Limb (tissue), 2 donors: Measurements from ENCODE around the gene HDAC5.
"Not testable (repeated sequence)": the region's sequence is repeated elsewhere in the genome, so short reads cannot be mapped to it uniquely, and the experiment has no call there.

Source experiments
- DNase-seq, 2 donors: peaks; one replicate each; pipeline ENCODE4 v3.0.0-alpha.2; 2016; ENCODE audit errors: extremely low spot score in 2 of 2

HDAC5 gene

DNA sequence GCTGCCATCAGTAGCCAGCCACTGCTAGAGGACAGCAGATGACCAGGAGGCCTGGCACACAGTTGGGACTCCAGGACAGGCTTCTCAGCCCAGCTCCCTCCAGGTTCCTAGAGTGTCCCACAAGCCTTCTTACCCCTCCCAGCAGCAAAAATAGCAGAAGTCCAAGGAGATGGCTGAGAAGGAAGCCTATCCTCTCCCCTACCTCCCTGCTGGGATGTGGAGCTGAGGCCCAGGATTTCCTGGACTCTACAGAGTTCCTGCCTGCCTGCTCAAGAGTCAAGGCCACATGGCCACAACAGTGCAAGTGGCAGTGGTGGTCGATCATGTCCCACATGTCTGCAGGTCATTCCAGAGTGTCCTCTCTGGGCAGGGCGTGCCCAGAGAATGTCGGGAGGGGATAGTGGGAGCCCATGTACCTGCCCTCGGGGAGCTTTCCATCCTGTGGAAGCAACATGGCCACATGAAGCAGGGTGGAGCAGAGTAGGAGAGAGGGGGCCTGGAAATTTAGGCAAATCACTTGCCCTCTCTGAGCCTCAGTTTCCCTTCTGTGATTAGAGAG is 10.6 kb upstream of the HDAC5 start:
- no peak for DNase-seq

DNA sequence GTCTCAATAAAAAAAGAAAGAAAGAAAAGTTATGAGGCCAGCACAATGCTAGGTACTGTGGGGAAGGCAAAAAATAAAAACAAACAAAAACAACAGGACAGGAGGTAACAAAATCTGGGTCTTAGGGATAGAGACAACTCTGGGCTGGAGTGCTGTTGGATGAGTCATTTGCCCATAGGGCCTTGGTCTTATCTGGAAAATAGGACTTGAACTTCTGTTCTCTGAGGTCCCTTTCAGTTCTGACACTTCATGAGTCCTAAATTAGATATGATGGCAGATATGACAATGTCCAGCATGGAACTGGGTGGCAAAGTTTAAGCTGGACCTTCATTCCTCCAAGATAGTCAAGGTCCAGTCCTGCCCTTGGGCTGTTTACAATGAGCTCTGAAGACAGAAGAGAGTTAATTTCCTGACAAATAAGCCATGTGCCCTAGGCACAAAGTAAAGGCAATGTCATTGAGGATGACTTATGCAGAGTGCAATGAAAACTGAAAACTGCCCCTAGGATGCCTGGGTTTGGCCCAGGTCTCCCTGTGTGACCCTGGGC is 8.9 kb upstream of the HDAC5 start:
- DNase-seq: no peak

DNA sequence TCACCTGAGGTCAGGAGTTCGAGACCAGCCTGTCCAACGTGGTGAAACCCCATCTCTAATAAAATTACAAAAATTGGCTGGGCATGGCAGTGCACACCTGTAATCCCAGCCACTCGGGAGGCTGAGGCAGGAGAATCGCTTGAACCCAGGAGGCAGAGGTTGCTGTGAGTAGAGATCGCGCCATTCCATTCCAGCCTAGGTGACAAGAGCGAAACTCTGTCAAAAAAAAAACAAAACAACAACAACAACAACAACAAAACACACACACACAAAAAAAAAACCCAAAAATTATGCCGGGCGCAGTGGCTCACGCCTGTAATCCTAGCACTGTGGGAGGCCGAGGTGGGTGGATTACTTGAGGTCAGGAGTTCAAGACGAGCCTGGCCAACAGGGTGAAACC is 7.9 kb upstream of the HDAC5 start:
- not testable (repeated sequence) for DNase-seq

DNA sequence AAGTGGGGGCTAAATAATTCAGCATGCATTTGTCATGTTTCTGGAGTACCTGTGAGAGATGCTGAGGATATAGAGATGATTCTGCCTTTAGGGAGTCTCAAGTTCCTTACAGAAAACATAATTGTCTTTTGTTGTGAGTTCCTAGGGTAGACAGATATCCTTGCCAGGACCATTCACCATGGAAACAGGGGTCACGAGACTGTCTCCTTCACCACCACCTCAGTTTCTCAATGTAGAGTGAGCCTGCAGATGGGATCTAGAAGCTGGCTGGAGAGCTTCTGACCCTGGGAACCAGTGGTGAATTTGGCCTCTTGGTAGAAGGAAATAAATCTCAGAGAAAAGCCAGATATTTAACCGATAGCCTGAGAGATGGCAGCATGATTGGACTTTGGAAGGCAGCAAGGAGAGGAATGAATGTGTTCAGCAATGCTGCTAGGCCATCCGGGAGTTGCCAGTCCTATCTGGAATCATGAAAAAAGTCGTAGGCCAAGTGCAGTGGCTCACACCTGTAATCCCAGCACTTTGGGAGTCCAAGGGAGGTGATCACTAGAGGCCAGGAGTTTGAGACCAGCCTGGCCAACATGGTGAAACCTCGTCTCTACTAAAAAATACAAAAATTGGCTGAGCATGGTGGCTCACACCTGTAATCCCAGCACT is 7.4 kb upstream of the HDAC5 start:
- no peak for DNase-seq

DNA sequence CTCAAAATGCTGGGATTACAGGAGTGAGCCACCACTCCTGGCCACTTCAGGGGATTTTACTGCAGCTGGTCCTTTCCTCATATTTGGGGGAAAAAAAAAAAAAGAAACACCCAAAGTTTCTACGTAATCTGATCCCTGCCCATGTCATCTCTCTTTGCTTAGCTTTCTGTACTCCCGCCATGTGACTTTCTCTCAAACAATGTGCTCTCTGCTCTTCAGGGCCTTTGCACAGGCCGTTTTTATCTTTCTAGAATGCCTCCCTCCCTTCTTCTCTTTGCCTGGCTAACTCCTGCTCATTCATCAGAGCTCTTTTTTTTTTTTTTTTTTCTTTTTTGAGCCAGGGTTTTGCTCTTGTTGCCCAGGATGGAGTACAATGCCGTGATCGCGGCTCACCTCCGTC is 4.9 kb upstream of the HDAC5 start:
- no peak for DNase-seq

DNA sequence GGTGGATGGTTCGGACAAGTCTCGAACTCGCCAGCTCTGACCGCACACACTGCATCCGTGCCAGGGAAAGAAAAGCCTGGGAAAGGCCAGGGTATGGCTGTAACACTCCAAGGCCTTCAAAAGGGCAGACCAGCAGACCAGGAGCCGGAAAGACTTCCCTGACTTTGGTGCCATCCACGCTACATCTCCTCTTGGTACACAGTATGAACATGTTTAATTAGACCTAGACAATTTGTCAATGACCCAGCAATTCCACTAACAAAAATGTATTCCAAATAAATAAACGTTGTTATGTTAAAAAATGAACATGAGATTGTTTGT is 637 bp upstream of the HDAC5 start:
- DNase-seq: no peak

DNA sequence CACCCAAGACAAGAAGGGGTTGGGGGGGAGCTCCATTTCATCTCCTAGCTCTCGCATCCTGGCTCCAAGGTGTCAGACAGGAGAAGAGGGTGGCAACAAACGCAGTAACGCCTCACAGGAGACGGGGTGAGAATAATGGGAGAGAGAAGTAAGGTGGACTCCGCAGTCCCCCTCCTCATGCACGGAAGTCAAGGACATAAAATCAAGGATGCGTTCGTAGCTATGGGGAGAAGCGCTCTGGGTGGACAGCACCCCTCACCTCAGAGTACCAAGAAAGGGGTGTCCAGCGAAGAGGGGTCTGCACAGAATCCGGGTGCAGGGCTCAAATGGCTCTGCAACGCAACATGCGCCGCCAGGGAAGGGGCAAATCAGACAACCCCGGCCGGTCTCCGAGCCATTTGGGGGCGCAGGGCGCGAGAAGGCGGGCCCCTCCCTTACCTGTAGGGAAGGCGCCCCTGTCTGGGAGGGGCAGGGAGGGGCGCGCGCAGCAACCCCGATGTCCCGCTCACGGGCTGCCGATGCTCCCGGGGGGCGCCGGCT is 555 bp downstream of the HDAC5 start:
- no peak for DNase-seq

DNA sequence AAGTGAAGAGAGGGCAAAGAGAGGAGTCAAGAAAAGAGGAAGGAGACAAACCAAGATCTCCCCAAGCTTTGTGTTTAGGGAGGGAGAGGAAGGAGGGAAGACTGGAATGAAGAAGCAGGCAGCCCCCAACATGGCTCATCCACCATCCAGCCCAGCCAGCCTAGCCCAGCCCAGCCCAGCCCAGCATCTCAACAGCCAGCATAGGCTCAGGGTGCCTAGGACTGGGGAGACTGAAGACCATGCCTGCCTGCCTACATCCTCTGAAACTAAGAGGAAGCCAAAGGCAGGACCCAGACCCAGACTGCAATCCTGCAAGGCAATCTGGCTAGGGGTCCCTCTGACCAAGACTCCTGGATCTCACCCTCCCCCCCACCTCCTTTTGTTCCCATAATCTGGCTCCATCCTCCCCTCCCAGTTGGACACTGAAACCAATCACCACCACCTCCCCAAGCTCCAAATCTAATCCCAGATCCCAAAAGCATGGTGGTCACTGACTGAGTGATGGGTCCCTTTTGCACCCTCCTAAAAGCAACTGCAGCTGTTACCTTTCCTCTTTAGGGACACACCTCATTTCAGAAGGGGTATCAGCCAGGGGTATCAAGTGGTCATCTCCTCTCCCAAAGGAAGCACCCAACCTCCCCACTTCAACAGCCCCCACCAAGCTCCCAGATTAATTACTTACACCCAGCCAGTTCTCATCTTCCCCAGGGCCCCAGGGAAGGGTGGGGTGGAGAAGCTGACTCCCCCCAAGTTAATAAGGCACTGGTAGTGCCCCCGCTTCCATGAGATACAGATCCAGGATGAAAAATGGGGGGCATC is 1.2 kb downstream of the HDAC5 start:
- no peak for DNase-seq

DNA sequence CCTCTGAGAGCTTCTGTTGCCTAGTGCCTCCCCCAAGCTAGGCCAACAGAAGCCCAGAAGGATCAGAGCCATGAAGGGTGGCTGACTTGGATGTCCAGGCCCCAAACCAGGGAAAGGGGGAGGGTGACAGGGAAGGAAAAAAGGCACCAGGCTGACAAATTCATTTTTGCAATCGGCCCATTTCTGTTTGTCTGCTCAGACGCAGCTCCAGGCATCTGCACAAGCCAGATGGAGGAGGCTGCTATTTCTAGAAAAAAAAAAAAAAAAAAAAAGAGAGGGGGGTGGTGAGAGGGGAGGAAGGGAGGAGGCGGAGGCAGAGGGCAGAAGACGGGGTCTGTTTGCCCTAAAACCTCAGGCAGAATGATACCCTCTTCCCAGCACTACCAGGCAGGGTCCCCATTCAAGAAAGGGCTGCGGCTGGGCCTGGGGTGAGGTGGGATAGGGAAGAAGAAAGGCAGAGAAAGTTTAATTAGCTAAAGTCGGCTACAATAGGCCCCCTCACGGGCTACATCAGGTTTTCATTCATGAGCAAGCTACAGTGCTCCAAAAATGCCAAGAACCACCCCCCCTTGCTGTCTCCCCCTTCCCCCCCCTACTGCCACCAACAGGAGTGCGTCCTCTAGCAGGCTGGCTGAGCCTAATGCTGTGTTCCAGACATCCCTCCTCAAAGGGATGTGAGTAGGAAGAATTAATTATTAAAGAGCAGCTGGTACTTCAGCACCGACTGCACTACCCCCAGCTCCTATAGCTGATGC is 2.4 kb downstream of the HDAC5 start:
- no peak for DNase-seq

DNA sequence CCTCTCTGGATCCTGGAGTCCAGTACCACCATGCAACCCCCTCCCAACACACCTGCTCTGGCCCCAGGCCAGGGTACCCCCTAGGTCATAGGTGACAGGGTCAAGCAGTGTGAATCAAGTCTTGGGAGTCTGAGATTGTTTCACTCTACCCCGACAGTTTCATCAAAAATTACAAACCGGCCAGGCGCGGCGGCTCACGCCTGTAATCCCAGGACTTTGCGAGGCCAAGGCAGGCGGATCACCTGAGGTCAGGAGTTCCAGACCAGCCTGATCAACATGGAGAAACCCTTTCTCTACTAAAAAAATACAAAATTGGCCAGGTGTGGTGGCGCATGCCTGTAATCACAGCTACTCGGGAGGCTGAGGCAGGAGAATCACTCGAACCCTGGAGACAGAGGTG is 3.2 kb downstream of the HDAC5 start:
- not testable (repeated sequence) for DNase-seq

DNA sequence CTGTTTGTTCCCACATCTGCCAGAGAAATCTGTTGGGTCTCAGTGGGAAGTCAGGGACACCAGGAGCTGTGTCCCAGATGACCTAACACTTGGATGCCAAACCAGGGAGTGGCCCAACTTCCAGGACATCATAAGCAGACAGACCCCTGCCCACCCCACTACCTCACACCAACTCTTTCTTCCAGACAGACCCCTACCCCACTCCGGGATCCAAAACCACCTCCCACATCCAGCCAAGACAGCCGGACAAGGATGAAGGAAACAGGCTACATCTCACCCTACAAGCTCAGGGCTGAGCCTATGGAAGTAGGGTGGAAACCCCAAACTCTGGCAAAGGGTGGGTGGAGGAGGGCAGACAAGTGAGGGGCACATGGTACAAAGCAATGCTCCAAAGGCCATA is 3.6 kb downstream of the HDAC5 start:
- DNase-seq: no peak

DNA sequence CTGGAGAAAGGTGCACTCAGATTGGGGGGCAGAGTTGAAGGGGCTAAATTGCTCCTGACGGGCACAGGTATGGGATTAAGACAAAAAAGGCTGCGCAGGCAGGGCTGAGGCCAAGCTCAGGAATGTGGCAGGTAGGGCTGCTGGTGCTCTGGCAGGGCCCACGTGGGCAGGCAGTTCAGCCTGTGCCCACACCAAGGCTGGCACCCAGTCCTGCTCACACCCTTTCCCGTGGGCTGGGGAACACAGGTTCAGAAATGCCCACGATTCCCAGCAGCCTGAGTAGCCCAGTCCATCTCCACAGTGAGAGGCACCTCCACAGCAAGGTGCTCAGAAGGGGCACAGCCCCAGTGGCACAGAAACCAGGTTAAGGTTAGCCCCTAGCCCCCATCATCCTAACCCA is 4.4 kb downstream of the HDAC5 start:
- no peak for DNase-seq

DNA sequence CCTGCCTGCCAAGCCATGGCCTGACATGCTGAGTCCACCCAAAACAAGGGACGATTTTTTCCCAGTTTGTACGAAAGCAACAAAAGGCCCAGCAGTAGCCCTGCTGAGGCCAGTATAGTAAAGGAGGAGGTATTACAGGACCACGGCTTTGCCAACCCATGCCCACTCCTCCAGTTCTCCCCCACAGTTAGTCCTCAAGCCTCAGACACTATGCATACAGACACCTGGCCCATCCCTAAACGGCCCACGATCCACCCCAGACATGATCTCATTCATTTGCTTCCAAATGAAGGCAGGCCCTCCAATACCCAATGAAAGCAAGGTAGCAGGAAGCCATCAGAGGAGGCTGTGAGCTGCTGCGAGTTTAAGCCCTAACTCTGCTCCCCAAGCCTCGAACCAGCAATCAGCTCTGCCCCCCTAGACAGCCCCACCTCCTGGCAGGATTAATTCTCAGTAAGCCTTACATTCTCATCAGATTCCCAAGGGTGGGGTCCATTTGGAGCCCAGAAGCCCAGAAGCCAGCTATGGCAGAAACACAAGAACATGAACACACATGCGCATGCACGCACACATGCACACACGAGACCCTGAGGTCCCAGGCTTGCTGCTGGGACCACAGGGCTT is 4.9 kb downstream of the HDAC5 start:
- no peak for DNase-seq

DNA sequence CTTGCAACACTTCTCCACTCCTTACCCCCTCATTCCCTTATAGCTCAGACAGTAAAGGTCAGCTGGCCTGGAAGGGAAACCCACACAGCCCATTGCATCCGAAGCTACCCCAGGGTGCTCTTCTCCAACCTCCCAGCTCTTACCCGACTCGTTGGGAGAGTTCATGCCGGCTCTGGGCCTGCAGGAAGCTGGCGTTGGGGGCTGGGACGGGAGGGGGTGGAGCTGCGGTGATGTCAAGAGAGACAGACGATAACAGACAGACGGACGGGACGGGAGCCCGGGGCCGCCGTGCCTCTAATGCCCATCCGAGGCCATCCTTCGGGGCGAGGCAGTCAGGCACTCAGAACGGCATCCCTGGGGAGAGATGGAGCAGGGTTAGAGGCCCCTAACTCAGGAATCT is 6.1 kb downstream of the HDAC5 start:
- DNase-seq: no peak

DNA sequence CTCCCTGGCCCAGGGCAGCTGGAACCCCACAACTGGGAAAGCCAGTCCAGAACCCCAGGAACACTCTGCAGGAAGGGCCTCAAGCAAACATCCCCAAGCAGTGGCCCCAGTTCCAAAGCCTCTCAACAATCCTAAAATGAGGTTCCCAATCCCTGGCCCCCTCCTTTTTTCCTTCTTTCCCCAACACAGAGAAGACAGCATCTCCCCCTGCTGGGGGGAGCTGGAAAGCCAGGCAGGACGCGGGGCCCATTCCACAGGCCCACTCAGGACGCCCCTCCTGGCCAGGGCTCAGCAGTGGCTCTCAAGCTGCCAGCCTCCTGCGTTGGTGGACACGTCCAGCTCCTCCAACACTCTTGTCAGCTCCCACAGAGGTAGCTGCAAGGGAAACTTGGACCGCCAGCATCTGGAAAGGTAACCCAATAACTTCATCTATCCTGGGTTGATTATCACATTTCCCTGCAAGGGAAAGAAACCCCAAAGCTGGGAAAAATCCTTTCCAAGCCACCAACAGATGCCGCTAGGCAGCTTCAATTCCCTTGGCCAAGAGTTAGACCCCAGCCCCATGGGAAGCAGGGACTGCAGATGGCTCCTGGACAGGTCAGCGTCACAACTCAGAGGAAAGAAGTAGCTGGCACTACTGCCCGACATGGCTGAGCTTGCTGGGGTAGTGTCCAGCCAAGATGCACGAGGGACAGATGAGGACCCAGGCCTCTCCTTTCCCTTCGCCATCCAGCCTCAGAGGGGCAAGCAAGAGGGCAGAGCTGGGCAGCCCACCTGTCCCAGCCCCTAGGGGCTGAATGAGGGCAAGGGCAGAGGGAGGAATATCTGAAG is 7.6 kb downstream of the HDAC5 start:
- DNase-seq: peak in 1 of 2 donors; percentile 74

DNA sequence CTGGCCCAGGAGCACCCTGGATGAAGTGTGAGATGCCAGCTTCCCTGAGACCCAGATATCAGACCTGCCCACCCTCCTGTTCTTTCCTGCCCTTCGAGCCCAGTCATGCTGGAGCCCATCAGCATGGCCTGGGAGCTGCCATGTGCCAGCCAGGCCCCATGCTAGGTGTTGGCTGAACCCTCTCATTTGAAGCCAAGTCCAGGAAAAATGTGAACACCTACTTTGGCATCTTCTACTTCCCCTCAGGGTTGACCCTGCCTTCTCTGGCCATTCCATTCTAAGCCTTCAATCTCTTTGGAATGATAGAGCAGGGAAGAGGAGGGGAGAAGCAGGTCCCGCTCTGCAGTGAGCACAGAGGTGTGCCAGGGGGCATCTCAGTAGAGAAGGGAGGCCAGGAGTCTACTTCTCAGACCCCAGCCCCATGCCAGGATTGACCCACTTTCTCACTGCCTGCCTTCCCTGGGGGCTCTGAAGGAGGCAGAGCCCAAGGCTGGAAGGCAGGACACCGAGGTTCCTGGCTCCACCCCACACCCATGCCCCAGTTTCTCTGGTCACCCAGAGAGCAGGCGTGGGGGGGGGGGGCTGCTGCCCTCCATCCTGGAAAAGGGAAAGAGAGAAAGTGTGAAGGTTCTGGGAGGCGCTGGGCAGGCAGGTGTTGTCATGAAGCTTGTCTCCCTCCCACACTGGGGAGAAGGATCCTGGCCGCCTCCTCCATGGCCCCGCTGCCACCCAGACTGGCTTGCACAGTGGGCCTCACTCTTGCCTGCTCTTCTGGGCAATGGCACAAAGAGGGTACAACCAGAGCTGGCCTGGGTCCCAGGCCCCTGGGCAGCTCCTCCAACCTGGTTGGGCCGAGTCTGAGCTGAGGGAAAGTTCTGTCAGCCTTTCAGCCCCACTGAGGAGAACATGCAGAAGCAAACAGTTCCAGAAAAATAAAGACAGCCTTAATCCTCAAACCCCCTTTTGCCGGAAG is 9.3 kb downstream of the HDAC5 start:
- DNase-seq: no peak

DNA sequence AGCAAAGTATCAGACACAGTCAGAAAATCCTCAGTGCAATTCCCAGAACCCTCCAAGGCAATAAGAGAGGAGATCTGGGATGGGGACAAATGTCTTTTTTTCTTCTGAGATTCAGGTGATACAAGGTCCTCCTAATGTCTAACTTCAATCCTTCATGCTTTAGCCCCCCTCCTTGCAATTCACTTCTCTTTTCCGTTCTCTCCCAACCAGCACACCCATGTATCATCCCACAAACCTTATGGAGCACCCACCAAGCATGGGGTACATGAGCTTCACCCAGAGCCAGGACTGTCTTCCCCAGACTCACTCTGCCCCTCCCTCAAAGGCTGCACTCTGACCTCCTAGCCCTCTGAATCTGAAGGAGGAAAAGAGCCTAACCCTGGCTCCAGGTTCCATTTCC is 10.1 kb downstream of the HDAC5 start:
- no peak for DNase-seq

DNA sequence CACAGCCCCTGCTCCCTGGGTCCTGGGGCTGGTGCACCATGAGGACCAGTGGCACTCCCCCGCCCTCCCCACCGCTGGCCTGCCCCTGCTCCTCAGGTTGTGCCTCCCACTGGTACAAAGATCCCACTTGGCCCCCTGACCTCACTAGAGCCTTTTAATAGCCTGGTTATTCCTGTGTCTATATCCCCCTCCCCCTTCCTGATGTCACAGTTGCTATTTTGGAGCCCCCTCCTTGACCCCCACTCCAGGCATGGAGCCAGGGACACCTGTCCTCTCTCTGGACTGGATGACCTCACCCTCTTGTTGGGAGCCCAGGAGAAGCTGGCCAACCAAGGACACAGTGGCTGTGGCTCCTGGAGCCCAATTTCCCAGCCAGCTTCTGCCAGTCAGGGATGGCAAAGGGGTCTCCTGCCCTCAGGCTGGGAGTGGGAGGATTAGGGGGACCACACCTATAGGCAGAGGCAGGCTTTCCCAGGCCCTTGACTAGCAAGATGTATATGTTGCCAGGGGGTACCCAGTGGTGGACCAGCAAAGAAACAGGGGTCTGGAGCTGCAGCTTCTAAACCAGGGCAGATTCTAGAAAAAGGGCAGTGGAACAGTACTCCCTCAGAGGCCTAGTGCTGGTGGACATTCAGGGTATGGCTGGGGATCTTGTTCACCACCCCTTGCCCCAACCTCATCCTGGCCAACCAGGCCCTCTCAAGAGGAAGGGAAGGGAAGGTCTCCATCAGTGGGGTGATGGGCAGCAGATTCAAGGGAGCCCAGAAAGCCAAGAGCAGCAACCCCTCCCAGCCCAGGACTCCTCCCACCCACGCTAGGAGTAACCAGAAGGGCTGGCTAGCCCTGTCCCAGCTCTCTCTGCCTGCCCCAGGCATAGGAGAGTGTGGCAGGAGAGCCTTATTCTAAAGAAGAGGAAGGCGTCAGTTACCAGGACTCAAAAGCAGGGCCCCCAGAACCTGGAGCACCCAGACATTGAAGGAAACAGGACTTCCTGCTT is 10.9 kb downstream of the HDAC5 start:
- no peak for DNase-seq
